Stimulated activated naive CD8-positive, alpha-beta T cell treated with anti-CD3 and anti-CD28 coated beads, Interleukin-15, amount 100 ng/mL, for 72 hours (primary cell): ENCODE data around the gene WDFY2.
"Not testable (repeated sequence)": the region's sequence is repeated elsewhere in the genome, so short reads cannot be mapped to it uniquely, and the experiment has no call there.

Experiments
- ATAC-seq: fragments of 150-1000 bp; cut with Tn5 transposase; 2 replicates; pipeline ENCODE4 v1.10.0; 2021; ENCODE audit warnings: mild to moderate bottlenecking, moderate library complexity
- DNase-seq, 2 donors: peaks; one replicate each; pipeline ENCODE4 v3.0.0; 2021 to 2022
- H3K27ac Mint-ChIP-seq, 2 donors: one replicate each; pipeline ENCODE4 v1.8.0; 2022; ENCODE audit warnings: mild to moderate bottlenecking in 2 of 2, mixed read lengths in 2 of 2, moderate library complexity in 2 of 2
- H3K27me3 Mint-ChIP-seq: one replicate; pipeline ENCODE4 v1.8.0; 2022; ENCODE audit warnings: mixed read lengths
- H3K4me1 Mint-ChIP-seq: one replicate; pipeline ENCODE4 v1.8.0; 2022; ENCODE audit warnings: mild to moderate bottlenecking, mixed read lengths
- H3K4me3 Mint-ChIP-seq, 2 donors: one replicate each; pipeline ENCODE4 v1.8.0; 2022; ENCODE audit warnings: mild to moderate bottlenecking in 2 of 2, mixed read lengths in 2 of 2, moderate library complexity in 1 of 2
- H3K9me3 Mint-ChIP-seq, 2 donors: one replicate each; pipeline ENCODE4 v1.8.0; 2022; ENCODE audit warnings: mixed read lengths in 2 of 2

The WDFY2 gene

GRCh38 chr13:51587372-51587771, 3.1 kb downstream of the WDFY2 start:
- H3K4me1 Mint-ChIP-seq, result peaks cover 60% of the 10 kb centered on the region
- H3K27ac Mint-ChIP-seq, result no peak overlapping the region
- ATAC-seq, result no peak
- H3K4me3 Mint-ChIP-seq, result no peak overlapping the region
- no peaks in the 10 kb centered on the region for H3K27me3 Mint-ChIP-seq
- no peak for DNase-seq
- no peaks in the 10 kb centered on the region for H3K9me3 Mint-ChIP-seq

GRCh38 chr13:51588406-51588949, 4.2 kb downstream of the WDFY2 start:
- H3K27me3 Mint-ChIP-seq, result no peaks in the 10 kb centered on the region
- peaks cover 58% of the 10 kb centered on the region for H3K4me1 Mint-ChIP-seq
- H3K27ac Mint-ChIP-seq, result no peak overlapping the region
- DNase-seq (no peak), ATAC-seq (no peak)
- H3K4me3 Mint-ChIP-seq, result no peak overlapping the region
- H3K9me3 Mint-ChIP-seq, result no peaks in the 10 kb centered on the region

DNA sequence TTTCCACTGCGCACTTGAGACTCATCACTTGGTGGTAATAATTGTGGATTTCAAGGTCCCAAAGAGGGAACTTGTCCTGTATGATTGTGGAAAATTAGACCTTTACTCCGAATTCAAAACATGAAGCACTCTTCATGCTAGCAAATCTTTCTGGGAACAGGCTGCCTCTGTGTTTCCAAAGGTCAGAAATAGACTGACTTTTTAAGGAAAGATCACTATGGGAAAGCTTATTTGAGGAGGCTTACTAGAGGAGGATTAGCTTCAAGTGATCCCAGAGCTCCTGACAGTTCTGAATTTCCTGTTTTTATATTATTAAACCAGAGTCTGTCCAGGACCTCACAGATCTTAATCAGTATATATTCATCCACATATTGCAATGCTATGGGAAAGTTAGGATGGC, 5.5 kb downstream of the WDFY2 start:
- DNase-seq (no peak), ATAC-seq (no peak)
- Mint-ChIP-seq H3K27me3 (no peaks in the 10 kb centered on the region), H3K4me1 (peaks cover 58% of the 10 kb centered on the region), H3K4me3 (no peak overlapping the region), H3K27ac (no peak overlapping the region), H3K9me3 (no peaks in the 10 kb centered on the region)

- Mint-ChIP-seq H3K27ac (no peak overlapping the region), H3K9me3 (no peaks in the 10 kb centered on the region), H3K4me3 (no peak overlapping the region), H3K4me1 (peaks cover 64% of the 10 kb centered on the region), H3K27me3 (no peaks in the 10 kb centered on the region)
- DNase-seq (no peak), ATAC-seq (no peak)
Observed at GRCh38 chr13:51590231-51590970, 6.1 kb downstream of the WDFY2 start.

- no peaks in the 10 kb centered on the region for H3K9me3 Mint-ChIP-seq
- no peak overlapping the region for H3K4me3 Mint-ChIP-seq
- no peaks in the 10 kb centered on the region for H3K27me3 Mint-ChIP-seq
- DNase-seq (no peak), ATAC-seq (no peak)
- peaks cover 63% of the 10 kb centered on the region for H3K4me1 Mint-ChIP-seq
- no peak overlapping the region for H3K27ac Mint-ChIP-seq
Observed at GRCh38 chr13:51590971-51591627, 6.8 kb downstream of the WDFY2 start.

GRCh38 chr13:51591938-51592337, 7.7 kb downstream of the WDFY2 start:
- not testable (repeated sequence) for H3K9me3 Mint-ChIP-seq, H3K27ac Mint-ChIP-seq
- peaks cover 66% of the 10 kb centered on the region for H3K4me1 Mint-ChIP-seq

DNA sequence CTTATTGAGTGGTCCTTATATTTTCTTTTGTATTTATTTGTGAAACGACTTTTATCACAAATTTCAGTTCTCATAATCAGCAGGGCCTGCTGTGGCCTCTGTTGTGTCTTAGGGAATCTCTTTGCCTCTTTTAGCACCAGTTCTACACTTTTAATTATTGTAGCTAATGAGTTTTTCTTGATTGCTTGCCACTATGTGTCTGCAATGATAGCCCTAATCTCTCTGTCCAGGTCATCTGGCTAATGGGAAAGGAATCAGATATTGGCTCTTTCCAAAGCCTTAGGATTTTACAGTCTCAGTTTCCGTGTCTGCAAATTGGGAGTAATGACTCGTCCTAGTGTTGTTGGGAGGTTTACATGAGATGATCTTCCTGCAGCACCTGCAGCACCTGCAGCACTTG, 10.2 kb downstream of the WDFY2 start:
- Mint-ChIP-seq H3K27me3 (no peaks in the 10 kb centered on the region), H3K4me3 (no peak overlapping the region), H3K4me1 (peaks cover 44% of the 10 kb centered on the region), H3K27ac (no peak overlapping the region), H3K9me3 (no peaks in the 10 kb centered on the region)
- DNase-seq (no peak), ATAC-seq (no peak)

More at GRCh38 chr13:51591938-51592337, 7.7 kb downstream of the WDFY2 start:
- not testable (repeated sequence) for H3K27me3 Mint-ChIP-seq, ATAC-seq, H3K4me3 Mint-ChIP-seq, DNase-seq

- Mint-ChIP-seq H3K27me3 (no peaks in the 10 kb centered on the region), H3K4me3 (no peak overlapping the region), H3K27ac (no peak overlapping the region), H3K9me3 (no peaks in the 10 kb centered on the region), H3K4me1 (peaks cover 41% of the 10 kb centered on the region)
- DNase-seq, result no peak
- no peak for ATAC-seq
Observed at GRCh38 chr13:51595416-51595815, 11.2 kb downstream of the WDFY2 start.

DNA sequence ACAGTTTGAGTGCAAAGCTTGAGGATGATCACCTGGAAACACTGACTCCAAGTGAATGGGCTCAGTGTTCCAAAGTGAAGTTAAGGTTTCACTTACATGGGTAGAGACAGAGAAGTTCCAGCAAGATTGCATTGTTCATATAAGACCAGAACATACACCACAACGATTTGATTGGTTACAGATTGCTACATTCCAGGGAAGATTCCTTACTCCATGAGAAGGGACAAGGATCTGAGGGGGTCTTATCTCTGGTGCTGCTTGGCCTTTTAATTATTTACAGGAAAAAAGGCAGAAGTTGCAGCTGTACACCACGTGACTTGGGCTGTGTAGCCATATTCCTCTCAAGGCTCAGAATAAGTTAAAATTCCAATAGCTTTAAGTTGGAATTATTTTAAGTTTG, 12.3 kb downstream of the WDFY2 start:
- H3K27me3 Mint-ChIP-seq, result no peaks in the 10 kb centered on the region
- no peak for DNase-seq
- peaks cover 30% of the 10 kb centered on the region for H3K4me1 Mint-ChIP-seq
- H3K9me3 Mint-ChIP-seq, result no peaks in the 10 kb centered on the region
- H3K27ac Mint-ChIP-seq, result no peak overlapping the region
- H3K4me3 Mint-ChIP-seq, result no peak overlapping the region
- no peak for ATAC-seq

DNA sequence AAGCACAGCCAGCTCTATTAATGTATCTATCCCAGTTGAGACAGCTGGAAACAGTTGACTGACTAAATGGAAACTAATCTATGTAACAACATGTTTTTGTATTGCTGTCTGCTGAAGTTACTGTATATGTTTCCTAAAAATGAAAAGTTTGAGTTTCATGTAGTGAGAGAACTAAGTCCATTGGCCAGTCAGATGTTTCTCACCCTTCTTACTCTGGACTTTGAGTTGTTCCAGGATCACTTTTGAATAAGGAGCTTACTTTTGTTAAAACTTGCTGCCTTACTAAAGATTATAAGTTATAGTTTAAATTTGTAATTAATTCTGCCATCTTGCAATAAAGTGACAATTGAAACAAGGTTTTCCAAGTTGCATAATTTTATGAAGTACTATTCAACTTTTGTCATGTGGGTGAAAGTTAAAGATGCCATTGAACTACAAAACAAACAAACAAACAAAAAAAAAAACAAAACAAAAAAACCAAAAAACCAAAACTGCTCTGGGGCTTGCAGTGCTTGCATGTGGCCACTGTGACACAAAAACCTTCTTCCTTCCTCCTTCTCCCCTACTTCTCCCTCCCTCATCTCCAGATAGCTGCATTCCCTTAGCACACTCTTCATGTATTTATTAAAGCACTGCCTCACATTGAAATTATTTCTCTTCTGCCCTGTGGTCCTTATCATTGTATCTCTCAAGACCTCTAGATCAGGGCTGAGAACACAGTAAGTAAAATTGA, 15.3 kb downstream of the WDFY2 start:
- peak overlapping the region in 1 of 2 donors; percentile 46 for H3K4me3 Mint-ChIP-seq
- H3K27ac Mint-ChIP-seq, result no peak overlapping the region
- no peaks in the 10 kb centered on the region for H3K27me3 Mint-ChIP-seq
- DNase-seq (no peak), ATAC-seq (no peak)
- peaks cover 26% of the 10 kb centered on the region for H3K4me1 Mint-ChIP-seq
- no peaks in the 10 kb centered on the region for H3K9me3 Mint-ChIP-seq

DNA sequence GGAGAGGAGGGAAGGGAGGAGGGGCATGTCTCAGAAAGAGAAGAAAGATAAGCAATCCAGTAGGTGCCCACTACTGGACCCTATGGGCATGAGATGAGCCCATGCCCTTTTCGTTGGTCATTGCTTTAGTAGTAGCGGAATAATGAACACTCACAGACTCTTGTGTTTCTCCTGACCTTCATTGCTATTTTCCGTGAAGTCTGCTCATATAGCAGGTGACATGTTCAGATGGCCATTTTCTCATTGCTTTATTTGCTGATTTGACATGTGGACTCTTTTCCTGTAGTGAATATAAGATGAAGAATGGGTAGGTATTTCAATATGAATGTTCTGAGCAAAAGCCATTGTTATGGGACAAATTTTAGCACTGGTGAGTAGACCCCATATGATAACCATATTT, 16.4 kb downstream of the WDFY2 start:
- no peak overlapping the region for H3K27ac Mint-ChIP-seq
- no peaks in the 10 kb centered on the region for H3K27me3 Mint-ChIP-seq
- no peaks in the 10 kb centered on the region for H3K9me3 Mint-ChIP-seq
- H3K4me3 Mint-ChIP-seq, result no peak overlapping the region
- DNase-seq (no peak), ATAC-seq (no peak)
- peaks cover 15% of the 10 kb centered on the region for H3K4me1 Mint-ChIP-seq

- H3K4me1 Mint-ChIP-seq, result peaks cover 8% of the 10 kb centered on the region
- no peak overlapping the region for H3K4me3 Mint-ChIP-seq
- H3K27me3 Mint-ChIP-seq, result no peaks in the 10 kb centered on the region
- H3K9me3 Mint-ChIP-seq, result no peaks in the 10 kb centered on the region
- no peak overlapping the region for H3K27ac Mint-ChIP-seq
- DNase-seq (no peak), ATAC-seq (no peak)
Observed at GRCh38 chr13:51601601-51602565, 17.6 kb downstream of the WDFY2 start.

- ATAC-seq, result no peak
- Mint-ChIP-seq H3K27me3 (no peaks in the 10 kb centered on the region), H3K4me1 (peaks cover 8% of the 10 kb centered on the region), H3K9me3 (peaks cover 0 to 6% of the 10 kb centered on the region in 2 donors), H3K27ac (no peak overlapping the region), H3K4me3 (no peak overlapping the region)
- DNase-seq, result no peak
Observed at GRCh38 chr13:51603716-51604115, 19.5 kb downstream of the WDFY2 start.

DNA sequence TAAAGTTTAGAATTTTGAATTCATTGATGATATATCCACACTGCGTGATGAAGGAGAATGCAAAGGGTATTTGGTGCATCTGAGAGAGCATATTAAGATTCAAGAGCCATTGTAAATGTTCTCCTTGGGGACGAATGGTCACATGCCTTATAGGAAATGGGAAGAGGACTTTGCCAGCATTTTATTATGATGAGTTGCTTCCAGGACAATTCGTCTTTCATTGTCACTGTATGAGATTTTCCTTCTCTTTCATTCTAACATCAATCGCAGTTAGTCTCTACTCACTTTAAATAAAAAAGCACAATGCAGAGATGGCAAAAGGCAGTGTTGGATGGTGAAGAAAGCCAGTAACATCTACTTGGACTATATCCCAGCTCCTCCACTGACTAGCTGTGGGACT, 21.4 kb downstream of the WDFY2 start:
- no peak for ATAC-seq
- H3K4me1 Mint-ChIP-seq, result no peaks in the 10 kb centered on the region
- H3K9me3 Mint-ChIP-seq, result peaks cover 0 to 6% of the 10 kb centered on the region in 2 donors
- DNase-seq, result no peak
- H3K27ac Mint-ChIP-seq, result no peak overlapping the region
- no peak overlapping the region for H3K4me3 Mint-ChIP-seq
- no peaks in the 10 kb centered on the region for H3K27me3 Mint-ChIP-seq

DNA sequence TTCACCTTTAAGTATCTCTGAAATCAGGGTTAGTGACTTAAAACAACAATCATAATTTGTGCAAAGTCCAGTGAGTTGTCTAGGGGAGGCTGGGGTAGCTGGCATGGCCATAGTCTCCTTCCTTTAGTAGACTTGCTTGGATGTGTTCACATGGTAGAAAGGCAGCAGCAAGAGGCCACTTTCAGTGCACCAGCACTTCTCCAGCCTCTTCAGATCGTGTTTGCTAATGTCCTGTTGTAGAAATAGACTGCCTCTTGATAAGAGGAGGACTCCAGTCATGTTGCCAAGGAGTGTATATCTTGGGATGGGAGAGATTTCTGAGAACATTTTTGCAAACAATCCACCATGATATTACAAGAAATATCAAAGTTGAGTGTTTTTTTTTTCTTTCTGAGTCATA, 22.9 kb downstream of the WDFY2 start:
- H3K27ac Mint-ChIP-seq, result no peak overlapping the region
- DNase-seq (no peak), ATAC-seq (no peak)
- peaks cover 0 to 6% of the 10 kb centered on the region in 2 donors for H3K9me3 Mint-ChIP-seq
- no peak overlapping the region for H3K4me3 Mint-ChIP-seq
- H3K4me1 Mint-ChIP-seq, result peaks cover 4% of the 10 kb centered on the region
- H3K27me3 Mint-ChIP-seq, result no peaks in the 10 kb centered on the region
